A673 (cell line): ENCODE measurements around the gene ZNF232. TPM values are rescaled to one million over a fixed set of nuclear protein-coding genes. Genes with fewer than 3 reads are reported as not detected.
"Not testable (repeated sequence)": the region's sequence is repeated elsewhere in the genome, so short reads cannot be mapped to it uniquely, and the experiment has no call there.

ENCODE experiments used
- BruUV-seq: library from RNA; stranded (reverse); fragments of 400-500 nt; replicated peaks from 2 replicates; lab custom pipeline; 2021; lab: Mats Ljungman, UMichigan
- CTCF ChIA-PET: fragments of 300-600 bp; sonication (Branson Sonifier 250); formaldehyde crosslinking; loops from one replicate; lab custom pipeline; 2022; ENCODE audit warnings: antibody characterized with exemption; lab: Charles Lee
- POLR2A ChIA-PET: fragments of 300-600 bp; sonication (Branson Sonifier 250); formaldehyde crosslinking; loops from one replicate; lab custom pipeline; 2022; ENCODE audit warnings: antibody characterized with exemption; ENCODE audit not compliant: low non-redundant PET; lab: Charles Lee
- DNase-seq: peaks from one replicate; pipeline ENCODE4 v3.0.0-alpha.2; 2015; ENCODE audit warnings: low spot score
- H3K27ac ChIP-seq: fragments of 200-600 bp; sonication (generic); 2 replicates; pipeline ENCODE4 v1.5.1; 2016; ENCODE audit warnings: mixed run types, low read depth, mild to moderate bottlenecking, mixed read lengths, antibody characterized with exemption, low read length; ENCODE audit not compliant: poor library complexity, severe bottlenecking
- H3K27me3 ChIP-seq: fragments of 200-600 bp; sonication (generic); replicated peaks from 2 replicates; pipeline ENCODE4 v1.6.1; 2017; ENCODE audit warnings: mixed run types, low read depth, mild to moderate bottlenecking, mixed read lengths, antibody characterized with exemption, low read length; ENCODE audit not compliant: insufficient read depth, poor library complexity
- H3K36me3 ChIP-seq: fragments of 200-600 bp; sonication (generic); 2 replicates; pipeline ENCODE4 v1.6.1; 2016; ENCODE audit warnings: mixed run types, mild to moderate bottlenecking, mixed read lengths, antibody characterized with exemption, low read length; ENCODE audit not compliant: insufficient read depth, poor library complexity, severe bottlenecking
- H3K4me1 ChIP-seq: fragments of 200-600 bp; sonication (generic); 2 replicates; pipeline ENCODE4 v1.6.1; 2017; ENCODE audit warnings: mixed run types, mild to moderate bottlenecking, mixed read lengths, antibody characterized with exemption, low read length; ENCODE audit not compliant: insufficient read depth, poor library complexity, severe bottlenecking
- H3K4me3 ChIP-seq: fragments of 200-600 bp; sonication (generic); 2 replicates; pipeline ENCODE4 v1.5.1; 2016; ENCODE audit warnings: low read depth, mixed run types, mild to moderate bottlenecking, mixed read lengths, low read length; ENCODE audit not compliant: poor library complexity, severe bottlenecking
- H3K9me3 ChIP-seq: fragments of 200-600 bp; sonication (generic); 2 replicates; pipeline ENCODE4 v1.6.1; 2016; ENCODE audit warnings: mixed run types, low read depth, mild to moderate bottlenecking, mixed read lengths, antibody characterized with exemption, low read length; ENCODE audit not compliant: poor library complexity, severe bottlenecking
- CTCF ChIP-seq: fragments of 300-800, 200-600 bp; sonication (generic); conservative IDR thresholded peaks from 2 replicates; pipeline ENCODE4 v1.5.1; 2017; ENCODE audit warnings: low read depth, mild to moderate bottlenecking, antibody characterized with exemption, low read length, moderate library complexity, mixed read lengths
- EZH2 ChIP-seq: fragments of 200-600 bp; sonication (generic); IDR thresholded peaks from 2 replicates; pipeline ENCODE4 v1.6.1; 2017; ENCODE audit warnings: borderline replicate concordance, low read depth, mild to moderate bottlenecking, mixed read lengths, antibody characterized with exemption, low read length; ENCODE audit not compliant: poor library complexity, severe bottlenecking
- intact Hi-C: fragments of 100-400 bp; cut with micrococcal nuclease; formaldehyde crosslinking; loops from one replicate; pipeline ENCODE4 v1.10.0; 2022; ENCODE audit not compliant: unreplicated experiment
- total RNA-seq: library from RNA; stranded (reverse); gene quantifications from 2 replicates; pipeline ENCODE4 v1.2.3, GENCODE V29; 2021

ZNF232 gene
- total RNA-seq, 1 experiment from 2014 or later, result 28.1 TPM

- no TSS peak for BruUV-seq
- CTCF ChIA-PET, result no interaction called here
- peak; percentile 21 for DNase-seq
Observed at GRCh38 chr17:5122586-5123342, 11.1 kb upstream of the ZNF232 start.

GRCh38 chr17:5122056-5122455 lies 10.4 kb upstream of the ZNF232 start:
- DNase-seq, H3K9me3 ChIP-seq, intact Hi-C loops, CTCF ChIA-PET, BruUV-seq, H3K4me1 ChIP-seq, H3K36me3 ChIP-seq, H3K27ac ChIP-seq, H3K27me3 ChIP-seq: not testable (repeated sequence)
- H3K4me3 ChIP-seq, result peak overlapping the region; percentile 35
- POLR2A ChIA-PET, result interaction anchor here (0.6 kb wide), 1 partner anchor 12 kb away, joined by 5 read pairs; no protein-coding TSS in a partner anchor

More at GRCh38 chr17:5122586-5123342, 11.1 kb upstream of the ZNF232 start:
- POLR2A ChIA-PET, result interaction anchor here (0.6 kb wide), 1 partner anchor 11 kb away, joined by 5 read pairs; no protein-coding TSS in a partner anchor
- TF ChIP-seq EZH2 (no peak), CTCF (no peak)
- Histone ChIP-seq H3K9me3 (no peaks in the 10 kb centered on the region), H3K4me1 (no peaks in the 10 kb centered on the region), H3K36me3 (no peaks in the 10 kb centered on the region), H3K27me3 (no peaks in the 10 kb centered on the region), H3K27ac (no peak overlapping the region), H3K4me3 (peak overlapping the region; percentile 35)
- intact Hi-C loops, result no loop called here

- H3K27ac ChIP-seq, result no peak overlapping the region
- CTCF ChIA-PET, result no interaction called here
- no peaks in the 10 kb centered on the region for H3K36me3 ChIP-seq
- BruUV-seq, result no TSS peak
- no peak overlapping the region for H3K4me3 ChIP-seq
- no peaks in the 10 kb centered on the region for H3K27me3 ChIP-seq
- DNase-seq, result no peak
- no peaks in the 10 kb centered on the region for H3K9me3 ChIP-seq
- no peaks in the 10 kb centered on the region for H3K4me1 ChIP-seq
- POLR2A ChIA-PET, result no interaction called here
- TF ChIP-seq CTCF, result no peak
- TF ChIP-seq EZH2, result no peak
- intact Hi-C loops, result no loop called here
Observed at GRCh38 chr17:5121186-5121841, 9.6 kb upstream of the ZNF232 start.

GRCh38 chr17:5120436-5121185 lies 8.9 kb upstream of the ZNF232 start:
- H3K4me1 ChIP-seq, DNase-seq, intact Hi-C loops: not testable (repeated sequence)

More at GRCh38 chr17:5120436-5121185, 8.9 kb upstream of the ZNF232 start:
- BruUV-seq, H3K27me3 ChIP-seq, CTCF ChIA-PET, POLR2A ChIA-PET, H3K36me3 ChIP-seq, H3K4me3 ChIP-seq, H3K27ac ChIP-seq, H3K9me3 ChIP-seq: not testable (repeated sequence)
